ENCODE results near the gene RAB39A.

- TF ChIP-seq CTCF (IDR thresholded peaks at IDR 0.05; ENCODE audit: borderline replicate concordance, extremely low read depth, low read length, poor library complexity, severe bottlenecking) = no peak
- TF ChIP-seq EZH2 (IDR thresholded peaks at IDR 0.05; ENCODE audit: borderline replicate concordance, low read depth, low read length, severe bottlenecking) = no peak
Observed at GRCh38 chr11:107969219-107969618, 41.0 kb downstream of the RAB39A start.

Measured in DND-41 (cell line).